Natural killer cell treated with Interleukin-12 subunit alpha and Interleukin-12 subunit beta and Interleukin-15 and Interleukin-18, amount 100 ng/mL, for 72 hours (primary cell): ENCODE results near the gene ZBTB21. TPM values are rescaled to one million over a fixed set of nuclear protein-coding genes. Genes with fewer than 3 reads are reported as not detected.
"Not testable (repeated sequence)": the region's sequence is repeated elsewhere in the genome, so short reads cannot be mapped to it uniquely, and the experiment has no call there.

Source experiments
- ATAC-seq, 2 donors: fragments of 150-1000 bp; cut with Tn5 transposase in 1 of 2; sonication (Bioruptor Pico), chemical (Tn5 transposase) in 1 of 2; 2 replicates each; pipeline ENCODE4 v1.10.0; 2021
- DNase-seq: peaks from one replicate; pipeline ENCODE4 v3.0.0; 2022; ENCODE audit warnings: low spot score
- H3K27ac Mint-ChIP-seq, 2 donors: 1 replicate in 1 of 2; 2 replicates in 1 of 2; pipeline ENCODE4 v1.8.0; 2022; ENCODE audit warnings: mixed read lengths in 2 of 2, mild to moderate bottlenecking in 1 of 2, moderate library complexity in 1 of 2
- H3K27me3 Mint-ChIP-seq, 2 donors: 1 replicate in 1 of 2; 2 replicates in 1 of 2; pipeline ENCODE4 v1.8.0; 2022; ENCODE audit warnings: mixed read lengths in 2 of 2
- H3K36me3 Mint-ChIP-seq: one replicate; pipeline ENCODE4 v1.8.0; 2022; ENCODE audit warnings: mixed read lengths
- H3K4me1 Mint-ChIP-seq, 2 donors: 1 replicate in 1 of 2; 2 replicates in 1 of 2; pipeline ENCODE4 v1.8.0; 2022; ENCODE audit warnings: low read depth in 2 of 2, mixed read lengths in 2 of 2, mild to moderate bottlenecking in 1 of 2
- H3K4me3 Mint-ChIP-seq: one replicate; pipeline ENCODE4 v1.8.0; 2022; ENCODE audit warnings: mixed read lengths
- H3K9me3 Mint-ChIP-seq: 2 replicates; pipeline ENCODE4 v1.8.0; 2022; ENCODE audit warnings: mixed read lengths
- total RNA-seq, 2 donors: library from RNA; stranded (reverse); gene quantifications; one replicate each; pipeline ENCODE4 v1.2.3, GENCODE V29; 2022

The ZBTB21 gene
- total RNA-seq, 2 donors from 2014 or later = 13.0 to 20.4 TPM

GRCh38 chr21:41949631-41950030, 60.5 kb downstream of the ZBTB21 start:
- not testable (repeated sequence) for H3K4me1 Mint-ChIP-seq, H3K4me3 Mint-ChIP-seq, H3K27ac Mint-ChIP-seq, ATAC-seq, H3K9me3 Mint-ChIP-seq, DNase-seq, H3K36me3 Mint-ChIP-seq
- peaks cover 3 to 27% of the 10 kb centered on the region in 2 donors for H3K27me3 Mint-ChIP-seq

- no peak overlapping the region for H3K27ac Mint-ChIP-seq
- peaks cover 0 to 24% of the 10 kb centered on the region in 2 donors for H3K27me3 Mint-ChIP-seq
- no peaks in the 10 kb centered on the region for H3K4me1 Mint-ChIP-seq
- H3K4me3 Mint-ChIP-seq = no peak overlapping the region
- no peaks in the 10 kb centered on the region for H3K36me3 Mint-ChIP-seq
- no peaks in the 10 kb centered on the region for H3K9me3 Mint-ChIP-seq
- ATAC-seq (no peak), DNase-seq (no peak)
Observed at GRCh38 chr21:41948901-41949300, 61.3 kb downstream of the ZBTB21 start.

GRCh38 chr21:41948078-41948895, 61.9 kb downstream of the ZBTB21 start:
- Mint-ChIP-seq H3K4me3 (no peak overlapping the region), H3K36me3 (no peaks in the 10 kb centered on the region), H3K4me1 (no peaks in the 10 kb centered on the region), H3K27ac (no peak overlapping the region), H3K9me3 (no peaks in the 10 kb centered on the region), H3K27me3 (peaks cover 0 to 24% of the 10 kb centered on the region in 2 donors)
- no peak for ATAC-seq
- DNase-seq = no peak

- H3K4me1 Mint-ChIP-seq = no peaks in the 10 kb centered on the region
- H3K27me3 Mint-ChIP-seq = peaks cover 0 to 7% of the 10 kb centered on the region in 2 donors
- no peaks in the 10 kb centered on the region for H3K9me3 Mint-ChIP-seq
- no peak overlapping the region for H3K4me3 Mint-ChIP-seq
- H3K27ac Mint-ChIP-seq = no peak overlapping the region
- ATAC-seq (no peak), DNase-seq (no peak)
- H3K36me3 Mint-ChIP-seq = no peaks in the 10 kb centered on the region
Observed at GRCh38 chr21:41945982-41946381, 64.2 kb downstream of the ZBTB21 start.

- H3K4me3 Mint-ChIP-seq = no peak overlapping the region
- DNase-seq (no peak), ATAC-seq (no peak)
- H3K36me3 Mint-ChIP-seq = no peaks in the 10 kb centered on the region
- no peaks in the 10 kb centered on the region for H3K4me1 Mint-ChIP-seq
- H3K27ac Mint-ChIP-seq = no peak overlapping the region
- peaks cover 2 to 14% of the 10 kb centered on the region in 2 donors for H3K27me3 Mint-ChIP-seq
- no peaks in the 10 kb centered on the region for H3K9me3 Mint-ChIP-seq
Observed at GRCh38 chr21:41943851-41944250, 66.3 kb downstream of the ZBTB21 start.

- H3K9me3 Mint-ChIP-seq = no peaks in the 10 kb centered on the region
- H3K4me3 Mint-ChIP-seq = no peak overlapping the region
- H3K4me1 Mint-ChIP-seq = no peaks in the 10 kb centered on the region
- ATAC-seq = no peak
- no peak for DNase-seq
- peaks cover 9 to 18% of the 10 kb centered on the region in 2 donors for H3K27me3 Mint-ChIP-seq
- H3K27ac Mint-ChIP-seq = no peak overlapping the region
- H3K36me3 Mint-ChIP-seq = no peaks in the 10 kb centered on the region
Observed at GRCh38 chr21:41942457-41942856, 67.7 kb downstream of the ZBTB21 start.

- Mint-ChIP-seq H3K27me3 (peaks cover 10 to 20% of the 10 kb centered on the region in 2 donors), H3K36me3 (no peaks in the 10 kb centered on the region), H3K9me3 (no peaks in the 10 kb centered on the region), H3K27ac (no peak overlapping the region), H3K4me1 (no peaks in the 10 kb centered on the region), H3K4me3 (no peak overlapping the region)
- no peak for DNase-seq
- no peak for ATAC-seq
Observed at GRCh38 chr21:41941941-41942340, 68.2 kb downstream of the ZBTB21 start.

- no peaks in the 10 kb centered on the region for H3K9me3 Mint-ChIP-seq
- no peak overlapping the region for H3K4me3 Mint-ChIP-seq
- DNase-seq = no peak
- H3K36me3 Mint-ChIP-seq = no peaks in the 10 kb centered on the region
- H3K4me1 Mint-ChIP-seq = no peaks in the 10 kb centered on the region
- no peak for ATAC-seq
- H3K27ac Mint-ChIP-seq = no peak overlapping the region
- H3K27me3 Mint-ChIP-seq = peaks cover 15 to 26% of the 10 kb centered on the region in 2 donors
Observed at GRCh38 chr21:41940431-41940830, 69.7 kb downstream of the ZBTB21 start.

GRCh38 chr21:41939391-41939790, 70.8 kb downstream of the ZBTB21 start:
- no peak overlapping the region for H3K27ac Mint-ChIP-seq
- no peaks in the 10 kb centered on the region for H3K36me3 Mint-ChIP-seq
- no peaks in the 10 kb centered on the region for H3K4me1 Mint-ChIP-seq
- no peaks in the 10 kb centered on the region for H3K9me3 Mint-ChIP-seq
- no peak for ATAC-seq
- H3K4me3 Mint-ChIP-seq = no peak overlapping the region
- DNase-seq = no peak
- peaks cover 19 to 22% of the 10 kb centered on the region in 2 donors for H3K27me3 Mint-ChIP-seq

Other genes with a start within 250 kb of the ZBTB21 start
- gene RIPK4, start 243.3 kb downstream of the ZBTB21 start, total RNA-seq = under 1 TPM in 1 of 2 donors, not detected in 1; 0.11 TPM
- gene PRDM15, start 131.0 kb downstream of the ZBTB21 start, total RNA-seq = 10 to 100 TPM; 12.9 to 22.1 TPM
- 1 to 10 TPM; 1.4 to 2.2 TPM for gene C2CD2, start 56.3 kb downstream of the ZBTB21 start, total RNA-seq
- not detected for gene UMODL1, start 61.0 kb upstream of the ZBTB21 start, total RNA-seq
- 1 to 10 TPM; 3.1 to 3.5 TPM for gene ABCG1, start 208.8 kb upstream of the ZBTB21 start, total RNA-seq